Left renal cortex interstitium (tissue), 4 donors: ENCODE measurements around the gene RUFY1. TPM values are rescaled to one million over a fixed set of nuclear protein-coding genes. Genes with fewer than 3 reads are reported as not detected.
"Not testable (repeated sequence)": the region's sequence is repeated elsewhere in the genome, so short reads cannot be mapped to it uniquely, and the experiment has no call there.

Experiments used
- DNase-seq, 4 donors: peaks; one replicate each; pipeline ENCODE4 v3.0.0-alpha.2; 2013; ENCODE audit warnings: low read depth in 4 of 4, low spot score in 2 of 4, missing footprints in 1 of 4
- polyA plus RNA-seq, 4 donors: library from polyadenylated mRNA; unstranded; fragments of 120-200 nt; gene quantifications; one replicate each; pipeline ENCODE4 v1.2.1, GENCODE V29; 2013; ENCODE audit not compliant: insufficient read length in 4 of 4

RUFY1 gene
- 10 to 100 TPM; 72.4 to 95.4 (median 87.6) TPM for polyA plus RNA-seq

GRCh38 chr5:179550511-179551342 is at the start of gene RUFY1:
Gene RUFY1 (plus strand): TSS chr5:179550554. CDS start chr5:179550570, 16 bp downstream.
- DNase-seq, result peak in 1 of 4 donors; percentile 71

- DNase-seq, result not testable (repeated sequence)
These were observed 48.4 kb upstream of the RUFY1 start for GRCh38 chr5:179501997-179502396.

GRCh38 chr5:179502420-179502819 is 47.9 kb upstream of the RUFY1 start:
- DNase-seq, result not testable (repeated sequence)

GRCh38 chr5:179504191-179504590 is 46.2 kb upstream of the RUFY1 start:
- DNase-seq, result no peak

- DNase-seq, result no peak
These were observed 45.6 kb upstream of the RUFY1 start for GRCh38 chr5:179504600-179505396.

GRCh38 chr5:179505636-179506261 is 44.6 kb upstream of the RUFY1 start:
- DNase-seq, result no peak

GRCh38 chr5:179509239-179509638 is 41.1 kb upstream of the RUFY1 start:
- no peak for DNase-seq

GRCh38 chr5:179509845-179510244 is 40.5 kb upstream of the RUFY1 start:
- DNase-seq, result no peak

GRCh38 chr5:179512452-179513000 is 37.8 kb upstream of the RUFY1 start:
- no peak for DNase-seq

GRCh38 chr5:179515501-179515900 is 34.9 kb upstream of the RUFY1 start:
- not testable (repeated sequence) for DNase-seq

GRCh38 chr5:179516221-179516620 is 34.1 kb upstream of the RUFY1 start:
- DNase-seq, result no peak

- not testable (repeated sequence) for DNase-seq
These were observed 32.6 kb upstream of the RUFY1 start for GRCh38 chr5:179517746-179518145.

GRCh38 chr5:179518369-179518768 is 32.0 kb upstream of the RUFY1 start:
- DNase-seq, result not testable (repeated sequence)

- DNase-seq, result not testable (repeated sequence)
These were observed 30.8 kb upstream of the RUFY1 start for GRCh38 chr5:179519416-179520070.

- not testable (repeated sequence) for DNase-seq
These were observed 28.2 kb upstream of the RUFY1 start for GRCh38 chr5:179522107-179522506.

GRCh38 chr5:179526978-179527377 is 23.4 kb upstream of the RUFY1 start:
- DNase-seq, result no peak

- DNase-seq, result peak in 3 of 4 donors; percentile 57 to 64 (median 62)
These were observed 20.0 kb upstream of the RUFY1 start for GRCh38 chr5:179530069-179530998.

- no peak for DNase-seq
These were observed 17.3 kb upstream of the RUFY1 start for GRCh38 chr5:179533024-179533423.

- no peak for DNase-seq
These were observed 16.4 kb upstream of the RUFY1 start for GRCh38 chr5:179533907-179534306.
